ENCODE data around the gene XYLT1.

XYLT1 gene

GRCh38 chr16:17437127-17437720, 33.5 kb downstream of the XYLT1 start:
- POLR2A ChIA-PET, result no interaction called here

GRCh38 chr16:17435318-17435717, 35.4 kb downstream of the XYLT1 start:
- TF ChIP-seq ZNF202 (tag by site-specific recombination; IDR thresholded peaks at IDR 0.05; ENCODE audit: borderline replicate concordance) (no peak), GLIS2 (tag by site-specific recombination; IDR thresholded peaks at IDR 0.05) (no peak), AEBP2 (tag by site-specific recombination; IDR thresholded peaks at IDR 0.05; ENCODE audit: borderline replicate concordance) (no peak), ZNF426 (tag by site-specific recombination; IDR thresholded peaks at IDR 0.05) (no peak), ZBTB49 (tag by site-specific recombination; IDR thresholded peaks at IDR 0.05; ENCODE audit: low read depth) (no peak)
- ChIA-PET CTCF (no interaction called here), POLR2A (no interaction called here)
- H3K4me3 ChIP-seq (ENCODE audit: low read depth, low read length), result no peak overlapping the region
- H3K4me1 ChIP-seq (ENCODE audit: control insufficient read depth, insufficient read depth, low read length), result no peaks in the 10 kb centered on the region
- H3K9me3 ChIP-seq (ENCODE audit: control insufficient read depth, insufficient read depth, low read depth, low read length), result no peaks in the 10 kb centered on the region
- H3K36me3 ChIP-seq (ENCODE audit: control insufficient read depth in 2 of 2, insufficient read depth in 1 of 2, low read length in 2 of 2), result no peaks in the 10 kb centered on the region
- no peak overlapping the region for H3K27ac ChIP-seq (ENCODE audit: extremely low read depth, low read depth, low read length)

More at GRCh38 chr16:17437127-17437720, 33.5 kb downstream of the XYLT1 start:
- no peak overlapping the region for H3K27ac ChIP-seq (ENCODE audit: extremely low read depth, low read depth, low read length)
- CTCF ChIA-PET, result no interaction called here
- no peaks in the 10 kb centered on the region for H3K4me1 ChIP-seq (ENCODE audit: control insufficient read depth, insufficient read depth, low read length)
- no peaks in the 10 kb centered on the region for H3K36me3 ChIP-seq (ENCODE audit: control insufficient read depth in 2 of 2, insufficient read depth in 1 of 2, low read length in 2 of 2)
- no peaks in the 10 kb centered on the region for H3K9me3 ChIP-seq (ENCODE audit: control insufficient read depth, insufficient read depth, low read depth, low read length)
- no peak overlapping the region for H3K4me3 ChIP-seq (ENCODE audit: low read depth, low read length)
- TF ChIP-seq ZNF623 (tag by site-specific recombination; IDR thresholded peaks at IDR 0.05), result no peak
- TF ChIP-seq YY1 (tag by site-specific recombination; IDR thresholded peaks at IDR 0.05), result no peak

GRCh38 chr16:17433577-17434451, 36.9 kb downstream of the XYLT1 start:
- Histone ChIP-seq H3K9me3 (ENCODE audit: control insufficient read depth, insufficient read depth, low read depth, low read length) (no peaks in the 10 kb centered on the region), H3K4me1 (ENCODE audit: control insufficient read depth, insufficient read depth, low read length) (no peaks in the 10 kb centered on the region), H3K27ac (ENCODE audit: extremely low read depth, low read depth, low read length) (no peak overlapping the region), H3K36me3 (ENCODE audit: control insufficient read depth in 2 of 2, insufficient read depth in 1 of 2, low read length in 2 of 2) (no peaks in the 10 kb centered on the region), H3K4me3 (ENCODE audit: low read depth, low read length) (no peak overlapping the region)
- ChIA-PET POLR2A (interaction anchor here (0.6 kb wide), 1 partner anchor 9 kb away, joined by 3 read pairs; no protein-coding TSS in a partner anchor), CTCF (no interaction called here)
- TF ChIP-seq PRDM2 (tag by site-specific recombination; IDR thresholded peaks at IDR 0.05; ENCODE audit: borderline replicate concordance) (no peak), OSR2 (tag by site-specific recombination; IDR thresholded peaks at IDR 0.05) (no peak), ZNF214 (tag by site-specific recombination; IDR thresholded peaks at IDR 0.05; ENCODE audit: borderline replicate concordance) (no peak), KLF7 (tag by site-specific recombination; IDR thresholded peaks at IDR 0.05; ENCODE audit: borderline replicate concordance) (no peak), MZF1 (tag by site-specific recombination; IDR thresholded peaks at IDR 0.05; ENCODE audit: borderline replicate concordance) (no peak), ZNF23 (tag by site-specific recombination; IDR thresholded peaks at IDR 0.05; ENCODE audit: borderline replicate concordance) (no peak), TCF7L2 (IDR thresholded peaks at IDR 0.05; ENCODE audit: borderline replicate concordance, low read depth, low read length) (no peak), KLF8 (tag by site-specific recombination; IDR thresholded peaks at IDR 0.05) (no peak), PRDM4 (tag by site-specific recombination; IDR thresholded peaks at IDR 0.05) (no peak)

Measured in HEK293 (cell line).